Vagina (tissue), 2 donors: ENCODE measurements around the gene CEMIP. TPM values are rescaled to one million over a fixed set of nuclear protein-coding genes. Genes with fewer than 3 reads are reported as not detected.

Experiments used
- DNase-seq, 2 donors: peaks; one replicate each; pipeline ENCODE4 v3.0.0-alpha.2; 2017; ENCODE audit errors: extremely low spot score in 2 of 2
- H3K27ac ChIP-seq: fragments of 200-600 bp; sonication (generic); one replicate; pipeline ENCODE4 v1.5.1; 2019
- H3K27me3 ChIP-seq: fragments of 200-600 bp; sonication (generic); one replicate; pipeline ENCODE4 v1.5.1; 2019
- H3K36me3 ChIP-seq, 2 donors: fragments of 200-600 bp; sonication (generic); one replicate each; pipeline ENCODE4 v1.5.1; 2017 to 2019
- H3K4me1 ChIP-seq: fragments of 200-600 bp; sonication (generic); one replicate; pipeline ENCODE4 v1.5.1; 2019
- H3K4me3 ChIP-seq, 2 donors: fragments of 200-600 bp; sonication (generic); 1 replicate in 1 of 2; 2 replicates in 1 of 2; pipeline ENCODE4 v1.5.1; 2016 to 2019
- H3K9me3 ChIP-seq: fragments of 200-600 bp; sonication (generic); one replicate; pipeline ENCODE4 v1.5.1; 2019
- POLR2A ChIP-seq, 2 donors: fragments of 450-650 bp; IDR thresholded peaks; one replicate each; pipeline ENCODE4 v1.6.1; 2017; ENCODE audit warnings: antibody characterized with exemption in 2 of 2, mild to moderate bottlenecking in 2 of 2, moderate library complexity in 2 of 2
- POLR2AphosphoS5 ChIP-seq, 2 donors: sonication (generic); formaldehyde crosslinking; IDR thresholded peaks; one replicate each; pipeline ENCODE4 v1.9.0; 2017; ENCODE audit warnings: antibody characterized with exemption in 2 of 2, mild to moderate bottlenecking in 2 of 2, low read depth in 1 of 2; ENCODE audit not compliant: insufficient read depth in 1 of 2
- intact Hi-C: fragments of 100-400 bp; cut with DNase I; formaldehyde crosslinking; loops from one replicate; pipeline ENCODE4 v1.15.1; 2023
- total RNA-seq: library from RNA; depleted of rRNA; stranded (reverse); fragments of >200 nt; gene quantifications from one replicate; pipeline ENCODE4 v1.2.3, GENCODE V29; 2016
- TF ChIP-seq, protein P1 (sequence below), 3 experiments: fragments of 450-650 bp in 2 of 3; fragments of 200-600 bp in 1 of 3; sonication (generic) in 1 of 3; IDR thresholded peaks; one replicate each; pipeline ENCODE4 v1.5.1; 2017 to 2019; ENCODE audit warnings: antibody characterized with exemption in 3 of 3, mild to moderate bottlenecking in 2 of 3, moderate library complexity in 2 of 3

CEMIP gene
- total RNA-seq, 1 donor from 2014 or later: 0.74 TPM

DNA sequence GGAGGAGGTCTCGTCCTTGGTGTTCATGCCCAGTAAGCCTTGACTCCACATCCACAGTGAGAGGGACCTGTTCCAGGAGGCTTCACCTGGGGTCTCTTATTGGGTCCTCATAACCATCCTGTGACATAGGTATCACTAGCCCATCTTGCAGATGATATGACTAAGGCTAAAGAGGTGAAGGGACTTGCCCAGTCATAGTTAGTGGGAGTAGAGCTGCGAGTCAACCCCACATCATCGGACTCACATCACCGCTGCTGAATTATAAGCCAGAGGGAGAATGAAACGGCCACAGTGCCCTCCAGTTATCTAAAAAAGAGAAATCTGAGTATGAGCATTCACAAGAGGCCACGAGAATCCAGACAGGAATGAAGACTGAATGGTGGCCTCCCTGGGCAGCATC lies 144.5 kb downstream of the CEMIP start:
- Histone ChIP-seq H3K4me3 (no peak overlapping the region), H3K4me1 (no peaks in the 10 kb centered on the region), H3K27me3 (no peaks in the 10 kb centered on the region), H3K36me3 (peaks cover 0 to 5% of the 10 kb centered on the region in 2 donors), H3K27ac (no peak overlapping the region), H3K9me3 (no peaks in the 10 kb centered on the region)
- no peak for DNase-seq
- intact Hi-C loops: no loop called here
- TF ChIP-seq POLR2AphosphoS5 (IDR thresholded peaks at IDR 0.05; ENCODE audit: insufficient read depth in 1 of 2, low read depth in 1 of 2) (no peak), POLR2A (IDR thresholded peaks at IDR 0.05) (no peak)
- TF ChIP-seq, protein P1, sequence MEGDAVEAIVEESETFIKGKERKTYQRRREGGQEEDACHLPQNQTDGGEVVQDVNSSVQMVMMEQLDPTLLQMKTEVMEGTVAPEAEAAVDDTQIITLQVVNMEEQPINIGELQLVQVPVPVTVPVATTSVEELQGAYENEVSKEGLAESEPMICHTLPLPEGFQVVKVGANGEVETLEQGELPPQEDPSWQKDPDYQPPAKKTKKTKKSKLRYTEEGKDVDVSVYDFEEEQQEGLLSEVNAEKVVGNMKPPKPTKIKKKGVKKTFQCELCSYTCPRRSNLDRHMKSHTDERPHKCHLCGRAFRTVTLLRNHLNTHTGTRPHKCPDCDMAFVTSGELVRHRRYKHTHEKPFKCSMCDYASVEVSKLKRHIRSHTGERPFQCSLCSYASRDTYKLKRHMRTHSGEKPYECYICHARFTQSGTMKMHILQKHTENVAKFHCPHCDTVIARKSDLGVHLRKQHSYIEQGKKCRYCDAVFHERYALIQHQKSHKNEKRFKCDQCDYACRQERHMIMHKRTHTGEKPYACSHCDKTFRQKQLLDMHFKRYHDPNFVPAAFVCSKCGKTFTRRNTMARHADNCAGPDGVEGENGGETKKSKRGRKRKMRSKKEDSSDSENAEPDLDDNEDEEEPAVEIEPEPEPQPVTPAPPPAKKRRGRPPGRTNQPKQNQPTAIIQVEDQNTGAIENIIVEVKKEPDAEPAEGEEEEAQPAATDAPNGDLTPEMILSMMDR (IDR thresholded peaks at IDR 0.05): no peak

DNA sequence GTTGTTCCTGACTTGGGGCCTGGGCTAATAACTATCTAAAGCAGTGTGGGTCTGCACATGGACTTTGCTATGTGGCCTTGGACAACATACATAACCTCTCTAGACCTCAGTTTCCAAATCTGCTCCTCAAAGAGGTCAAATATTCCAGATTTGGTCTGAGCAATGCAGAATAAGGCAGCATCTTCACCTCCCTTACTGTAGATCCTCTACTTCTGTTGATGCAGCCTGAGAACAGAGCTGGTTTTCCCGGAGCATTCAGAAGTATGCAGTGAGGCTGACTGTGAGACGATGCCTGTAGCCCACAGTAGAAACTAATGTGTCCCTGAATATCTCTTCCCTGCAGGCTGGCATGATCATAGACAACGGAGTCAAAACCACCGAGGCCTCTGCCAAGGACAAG lies 145.1 kb downstream of the CEMIP start:
- peaks cover 0 to 5% of the 10 kb centered on the region in 2 donors for H3K36me3 ChIP-seq
- no peaks in the 10 kb centered on the region for H3K4me1 ChIP-seq
- H3K27me3 ChIP-seq: no peaks in the 10 kb centered on the region
- DNase-seq: no peak
- intact Hi-C loops: no loop called here
- no peak overlapping the region for H3K27ac ChIP-seq
- TF ChIP-seq, protein P1 (IDR thresholded peaks at IDR 0.05): no peak
- no peak for TF ChIP-seq POLR2AphosphoS5 (IDR thresholded peaks at IDR 0.05; ENCODE audit: insufficient read depth in 1 of 2, low read depth in 1 of 2)
- no peak for TF ChIP-seq POLR2A (IDR thresholded peaks at IDR 0.05)
- no peak overlapping the region for H3K4me3 ChIP-seq
- H3K9me3 ChIP-seq: no peaks in the 10 kb centered on the region

DNA sequence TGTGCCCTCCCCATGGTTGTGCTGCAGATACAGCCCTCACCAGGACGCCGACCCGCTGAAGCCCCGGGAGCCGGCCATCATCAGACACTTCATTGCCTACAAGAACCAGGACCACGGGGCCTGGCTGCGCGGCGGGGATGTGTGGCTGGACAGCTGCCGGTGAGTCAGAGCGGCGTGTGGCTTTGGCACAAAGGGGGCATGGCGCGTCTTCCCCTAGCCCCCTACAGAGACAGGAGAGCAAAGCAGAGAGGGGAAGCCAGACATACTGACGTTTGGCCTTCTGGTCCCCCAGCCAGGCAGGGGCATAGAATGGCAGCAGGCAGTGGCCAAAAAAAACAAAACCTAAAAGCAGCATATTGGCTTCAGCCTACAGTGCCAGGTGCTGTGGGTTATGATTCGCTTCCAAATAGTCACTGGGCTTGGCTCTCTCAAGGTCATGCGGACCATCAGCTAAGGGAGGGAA lies 146.5 kb downstream of the CEMIP start:
- Histone ChIP-seq H3K4me1 (no peaks in the 10 kb centered on the region), H3K4me3 (no peak overlapping the region), H3K9me3 (no peaks in the 10 kb centered on the region), H3K27me3 (no peaks in the 10 kb centered on the region), H3K36me3 (peaks cover 0 to 5% of the 10 kb centered on the region in 2 donors), H3K27ac (no peak overlapping the region)
- TF ChIP-seq POLR2A (IDR thresholded peaks at IDR 0.05) (no peak), POLR2AphosphoS5 (IDR thresholded peaks at IDR 0.05; ENCODE audit: insufficient read depth in 1 of 2, low read depth in 1 of 2) (no peak)
- TF ChIP-seq, protein P1 (IDR thresholded peaks at IDR 0.05): no peak
- intact Hi-C loops: no loop called here
- no peak for DNase-seq

DNA sequence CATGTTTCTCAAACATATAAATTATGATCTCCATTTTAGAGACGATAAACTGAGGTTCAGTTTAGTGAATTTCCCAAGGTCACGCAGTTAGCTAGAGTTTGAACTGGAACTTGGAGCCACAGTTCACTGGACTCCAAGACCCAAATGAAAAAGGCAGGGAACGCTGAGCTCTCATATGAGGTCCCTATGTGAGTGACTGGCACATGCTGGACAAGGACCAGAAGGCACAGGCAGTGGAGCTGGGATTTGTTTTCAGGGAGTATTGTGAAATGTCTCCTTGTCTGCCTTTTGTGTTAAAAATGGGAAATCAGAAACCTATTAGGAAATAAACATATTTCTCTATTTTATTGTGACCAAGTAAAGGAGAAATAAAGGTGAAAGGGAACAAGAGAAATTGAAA lies 147.0 kb downstream of the CEMIP start:
- H3K27me3 ChIP-seq: no peaks in the 10 kb centered on the region
- intact Hi-C loops: no loop called here
- no peak overlapping the region for H3K27ac ChIP-seq
- TF ChIP-seq POLR2AphosphoS5 (IDR thresholded peaks at IDR 0.05; ENCODE audit: insufficient read depth in 1 of 2, low read depth in 1 of 2) (no peak), POLR2A (IDR thresholded peaks at IDR 0.05) (no peak)
- TF ChIP-seq, protein P1 (IDR thresholded peaks at IDR 0.05): no peak
- no peaks in the 10 kb centered on the region for H3K4me1 ChIP-seq
- H3K4me3 ChIP-seq: no peak overlapping the region
- DNase-seq: no peak
- H3K9me3 ChIP-seq: no peaks in the 10 kb centered on the region
- peaks cover 0 to 5% of the 10 kb centered on the region in 2 donors for H3K36me3 ChIP-seq

DNA sequence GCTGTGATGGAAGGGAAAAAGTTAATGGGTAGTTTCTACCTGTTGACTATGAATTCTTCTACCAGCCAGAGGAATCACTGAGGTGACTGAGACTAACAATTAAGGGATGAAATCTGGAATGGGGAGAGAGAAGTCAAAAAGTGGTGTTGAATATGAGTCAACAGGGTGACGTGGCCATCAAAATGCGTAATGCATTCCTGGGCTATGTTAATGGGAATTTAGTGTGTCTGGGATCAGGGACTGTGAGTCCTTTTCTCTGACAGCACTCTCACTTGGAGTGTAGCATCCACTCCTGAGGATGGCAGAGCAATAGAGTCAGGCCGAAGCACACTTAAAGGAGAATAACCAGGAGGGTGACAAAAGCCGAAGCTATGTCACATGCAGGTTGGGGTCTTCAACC lies 150.1 kb downstream of the CEMIP start:
- intact Hi-C loops: no loop called here
- Histone ChIP-seq H3K27ac (no peak overlapping the region), H3K4me1 (peaks cover 5% of the 10 kb centered on the region), H3K9me3 (no peaks in the 10 kb centered on the region), H3K4me3 (no peak overlapping the region), H3K27me3 (no peaks in the 10 kb centered on the region), H3K36me3 (no peaks in the 10 kb centered on the region)
- TF ChIP-seq POLR2AphosphoS5 (IDR thresholded peaks at IDR 0.05; ENCODE audit: insufficient read depth in 1 of 2, low read depth in 1 of 2) (no peak), POLR2A (IDR thresholded peaks at IDR 0.05) (no peak)
- TF ChIP-seq, protein P1 (IDR thresholded peaks at IDR 0.05): no peak
- DNase-seq: no peak
